Adrenal gland (tissue), 12 donors: ENCODE results near the gene SLC8B1. TPM values are rescaled to one million over a fixed set of nuclear protein-coding genes. Genes with fewer than 3 reads are reported as not detected.

Experiments used
- DNase-seq, 7 donors: peaks; one replicate each; pipeline ENCODE4 v3.0.0-alpha.2; 2019 to 2020
- H3K27ac ChIP-seq, 5 donors: fragments of 200-600 bp; sonication (generic) in 4 of 5; 1 replicate in 3 of 5; 2 replicates in 2 of 5; pipeline versions ENCODE4 v1.5.1 to v1.8.0; 2016 to 2020; ENCODE audit warnings: mild to moderate bottlenecking in 1 of 5
- H3K27me3 ChIP-seq: fragments of 200-600 bp; 2 replicates; pipeline ENCODE4 v1.8.0; 2021
- H3K36me3 ChIP-seq, 2 donors: fragments of 200-600 bp; replicated peaks in 1 of 2; 1 replicate in 1 of 2; 2 replicates in 1 of 2; pipeline versions ENCODE4 v1.5.1 to v1.8.0; 2018 to 2022
- H3K4me1 ChIP-seq, 2 donors: fragments of 200-600 bp; replicated peaks in 1 of 2; 1 replicate in 1 of 2; 2 replicates in 1 of 2; pipeline versions ENCODE4 v1.5.1 to v1.8.0; 2018 to 2021
- H3K4me3 ChIP-seq, 4 donors: fragments of 200-600 bp; sonication (generic) in 3 of 4; one replicate each; pipeline ENCODE4 v1.5.1; 2016 to 2018
- H3K9me3 ChIP-seq, 3 donors: fragments of 200-600 bp; sonication (generic) in 1 of 3; replicated peaks in 1 of 3; 1 replicate in 2 of 3; 2 replicates in 1 of 3; pipeline versions ENCODE4 v1.5.1 to v1.8.0; 2016 to 2021
- POLR2A ChIP-seq, 2 donors: fragments of 450-650 bp; IDR thresholded peaks; one replicate each; pipeline ENCODE4 v1.6.1; 2017; ENCODE audit warnings: antibody characterized with exemption in 2 of 2, mild to moderate bottlenecking in 2 of 2, moderate library complexity in 1 of 2
- WGBS, 4 donors: extraction: QIAGEN DNeasy Blood & Tissue Kit in 2 of 4; methylation state at CpG; one replicate each; pipeline versions ENCODE4 v1.1.5 to v1.1.7; 2013 to 2017; 5-methylcytosine and 5-hydroxymethylcytosine counted together
- intact Hi-C, 2 donors: fragments of 100-400 bp; cut with DNase I; formaldehyde crosslinking; loops; one replicate each; pipeline versions ENCODE4 v1.14.1 to v1.15.0; 2022 to 2023
- polyA plus RNA-seq, 3 donors: library from polyadenylated mRNA; stranded (reverse); fragments of 200-250 nt in 2 of 3; fragments of 350-450 nt in 1 of 3; fragmentation: Illumina TruSeq in 1 of 3; extraction: RNeasy Lipid Tissue Mini Kit (QIAGEN cat#74804) in 1 of 3; gene quantifications; one replicate each; pipeline ENCODE4 v1.2.3, GENCODE V29; 2013 to 2014
- total RNA-seq, 9 donors: library from RNA; depleted of rRNA in 4 of 9; stranded (reverse); fragments of >200 nt in 4 of 9; fragments of 120-200 nt in 1 of 9; fragmentation: NEBNext Ultra II Directional in 1 of 9; extraction: Animal tissue kit (Norgen Biotek cat#: 25700) in 1 of 9; gene quantifications; one replicate each; pipeline versions ENCODE4 v1.1.0 to v1.2.4, GENCODE V29; 2013 to 2023
- TF ChIP-seq, protein P1 (sequence below), 6 experiments: fragments of 450-650 bp in 4 of 6; fragments of 200-600 bp in 2 of 6; sonication (generic) in 1 of 6; IDR thresholded peaks; 1 replicate in 5 of 6; 2 replicates in 1 of 6; pipeline versions ENCODE4 v1.5.1 to v1.8.0; 2016 to 2021; ENCODE audit warnings: antibody characterized with exemption in 6 of 6, mild to moderate bottlenecking in 2 of 6, moderate library complexity in 1 of 6
- donor health status: healthy with polysubstance abuse.
- donor health status: Bipolar disorder and iron deficiency.
- donor health status: DM: yes; HTN: yes; CAD: no.
- donor health status: DM: no; HTN: no; CAD: no.
- donor health status: DM: no; HTN: no; CAD: no.
- donor health status: DM: yes; HTN: yes; CAD: no.

The SLC8B1 gene
- total and polyA plus RNA-seq, 12 donors, result 67.6 to 288 (median 188) TPM

- Histone ChIP-seq H3K36me3 (peaks cover 0 to 85% of the 10 kb centered on the region in 2 donors), H3K27ac (peak overlapping the region in 1 of 5 donors; percentile 8), H3K4me1 (no peaks in the 10 kb centered on the region), H3K27me3 (no peaks in the 10 kb centered on the region), H3K9me3 (no peaks in the 10 kb centered on the region), H3K4me3 (no peak overlapping the region)
- 76 to 87% (median 80%) methylated on average over 3 of the region's 3 CpGs for WGBS, 4 donors
- no peak for TF ChIP-seq POLR2A (IDR thresholded peaks at IDR 0.05)
- TF ChIP-seq, protein P1, sequence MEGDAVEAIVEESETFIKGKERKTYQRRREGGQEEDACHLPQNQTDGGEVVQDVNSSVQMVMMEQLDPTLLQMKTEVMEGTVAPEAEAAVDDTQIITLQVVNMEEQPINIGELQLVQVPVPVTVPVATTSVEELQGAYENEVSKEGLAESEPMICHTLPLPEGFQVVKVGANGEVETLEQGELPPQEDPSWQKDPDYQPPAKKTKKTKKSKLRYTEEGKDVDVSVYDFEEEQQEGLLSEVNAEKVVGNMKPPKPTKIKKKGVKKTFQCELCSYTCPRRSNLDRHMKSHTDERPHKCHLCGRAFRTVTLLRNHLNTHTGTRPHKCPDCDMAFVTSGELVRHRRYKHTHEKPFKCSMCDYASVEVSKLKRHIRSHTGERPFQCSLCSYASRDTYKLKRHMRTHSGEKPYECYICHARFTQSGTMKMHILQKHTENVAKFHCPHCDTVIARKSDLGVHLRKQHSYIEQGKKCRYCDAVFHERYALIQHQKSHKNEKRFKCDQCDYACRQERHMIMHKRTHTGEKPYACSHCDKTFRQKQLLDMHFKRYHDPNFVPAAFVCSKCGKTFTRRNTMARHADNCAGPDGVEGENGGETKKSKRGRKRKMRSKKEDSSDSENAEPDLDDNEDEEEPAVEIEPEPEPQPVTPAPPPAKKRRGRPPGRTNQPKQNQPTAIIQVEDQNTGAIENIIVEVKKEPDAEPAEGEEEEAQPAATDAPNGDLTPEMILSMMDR (IDR thresholded peaks at IDR 0.05), result peak in 3 of 6 experiments; percentile 11 to 23 (median 15)
- intact Hi-C loops, result no loop called here
- no peak for DNase-seq
Observed at GRCh38 chr12:113378291-113378690, 43.4 kb upstream of the SLC8B1 start.

- DNase-seq, result no peak
- H3K27me3 ChIP-seq, result no peaks in the 10 kb centered on the region
- WGBS, 4 donors, result 86 to 93% (median 89%) methylated on average over 4 of the region's 4 CpGs
- intact Hi-C loops, result no loop called here
- H3K4me3 ChIP-seq, result no peak overlapping the region
- no peaks in the 10 kb centered on the region for H3K9me3 ChIP-seq
- H3K36me3 ChIP-seq, result peaks cover 0 to 87% of the 10 kb centered on the region in 2 donors
- H3K27ac ChIP-seq, result peak overlapping the region in 2 of 5 donors; percentile 21 to 36
- no peaks in the 10 kb centered on the region for H3K4me1 ChIP-seq
- TF ChIP-seq POLR2A (IDR thresholded peaks at IDR 0.05), result no peak
- TF ChIP-seq, protein P1 (IDR thresholded peaks at IDR 0.05), result no peak
Observed at GRCh38 chr12:113374823-113375428, 40.0 kb upstream of the SLC8B1 start.

DNA sequence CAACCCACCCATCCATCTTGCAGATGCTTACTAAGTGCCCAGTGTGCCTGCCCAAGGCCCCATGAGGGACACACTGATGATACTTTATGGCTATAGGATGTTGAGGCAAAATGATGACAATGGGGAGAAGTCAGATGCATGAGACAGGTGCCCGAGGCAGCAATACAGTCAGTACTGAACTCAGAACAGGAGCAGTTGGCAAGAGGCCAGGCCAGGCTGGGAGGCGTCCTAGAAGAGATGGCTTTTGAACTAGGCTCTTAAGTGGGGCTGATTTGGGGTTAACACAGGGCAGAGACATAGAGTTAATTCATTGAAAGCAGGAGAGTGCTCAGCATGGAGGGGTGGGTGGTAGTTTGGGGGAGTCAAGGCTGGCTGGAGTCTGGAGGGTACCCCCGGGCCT lies 39.1 kb upstream of the SLC8B1 start:
- WGBS, 4 donors, result 58 to 73% (median 63%) methylated on average over 3 of the region's 3 CpGs
- peaks cover 0 to 86% of the 10 kb centered on the region in 2 donors for H3K36me3 ChIP-seq
- intact Hi-C loops, result no loop called here

GRCh38 chr12:113373440-113373839 lies 38.5 kb upstream of the SLC8B1 start:
- Histone ChIP-seq H3K27me3 (no peaks in the 10 kb centered on the region), H3K4me1 (peaks cover under 1 to 11% of the 10 kb centered on the region in 2 donors), H3K36me3 (peaks cover 0 to 86% of the 10 kb centered on the region in 2 donors), H3K4me3 (no peak overlapping the region), H3K9me3 (no peaks in the 10 kb centered on the region), H3K27ac (no peak overlapping the region)
- no peak for TF ChIP-seq POLR2A (IDR thresholded peaks at IDR 0.05)
- TF ChIP-seq, protein P1 (IDR thresholded peaks at IDR 0.05), result no peak
- intact Hi-C loops, result no loop called here
- DNase-seq, result no peak
- 92 to 98% (median 93%) methylated on average over 3 of the region's 3 CpGs for WGBS, 4 donors

More for the DNA sequence above, 39.1 kb upstream of the SLC8B1 start:
- H3K27ac ChIP-seq, result peak overlapping the region in 1 of 5 donors; percentile 36
- DNase-seq, result peak in 3 of 7 donors; percentile 54 to 68 (median 55)
- H3K4me3 ChIP-seq, result no peak overlapping the region
- no peaks in the 10 kb centered on the region for H3K9me3 ChIP-seq
- H3K27me3 ChIP-seq, result no peaks in the 10 kb centered on the region
- TF ChIP-seq, protein P1 (IDR thresholded peaks at IDR 0.05), result no peak
- no peak for TF ChIP-seq POLR2A (IDR thresholded peaks at IDR 0.05)
- peaks cover 0 to 6% of the 10 kb centered on the region in 2 donors for H3K4me1 ChIP-seq
